ENCODE measurements around the gene SLC15A1.

SLC15A1 gene

GRCh38 chr13:98752467-98753290 lies at the start of gene SLC15A1:
Gene SLC15A1, minus strand, starts transcription at chr13:98752672. Its CDS starts 74 bp downstream, at chr13:98752598.
- TF ChIP-seq CTCF (conservative IDR thresholded peaks at IDR 0.05), result no peak
- H3K27ac ChIP-seq, result no peak within 1 kb of the TSS

DNA sequence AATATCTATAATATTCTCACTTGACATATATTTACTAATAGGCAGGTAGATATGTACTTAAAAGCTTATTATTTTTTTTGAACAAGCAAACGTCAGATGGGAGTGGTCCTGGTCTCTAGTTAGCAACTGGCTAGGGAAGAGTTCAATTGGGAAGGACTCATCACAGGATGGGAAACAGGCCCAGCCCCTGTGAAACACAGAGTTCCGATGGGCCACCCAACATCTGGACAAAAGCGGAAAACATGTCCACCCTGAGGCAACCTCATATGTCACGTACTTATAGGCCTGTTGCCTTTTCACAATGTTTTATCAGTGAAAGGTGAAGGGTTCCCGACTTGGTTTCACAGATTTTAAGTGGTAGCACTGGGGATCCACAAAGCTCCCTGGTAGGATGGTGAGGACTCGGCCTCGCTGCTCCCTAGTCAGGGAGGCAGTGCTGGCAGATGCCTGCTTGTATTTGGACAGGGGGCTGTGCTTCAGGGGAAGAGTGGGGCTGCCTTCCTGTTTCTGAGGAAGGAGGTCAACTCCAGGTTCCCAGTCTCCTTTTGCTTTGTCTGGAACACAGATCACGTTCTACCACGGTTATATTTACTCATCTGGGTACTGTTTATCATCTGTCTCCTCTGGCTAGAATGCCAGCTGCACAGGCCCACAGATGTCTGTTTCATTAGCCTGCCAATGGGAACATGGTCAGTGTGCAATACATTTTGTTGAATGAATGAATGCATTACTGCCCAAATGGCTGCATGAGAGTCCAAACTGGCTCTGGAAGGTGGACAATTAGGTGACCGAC lies 49.4 kb upstream of the SLC15A1 start:
- no peak for TF ChIP-seq ZFX (IDR thresholded peaks at IDR 0.05)
- TF ChIP-seq CTCF (conservative IDR thresholded peaks at IDR 0.05), result no peak
- no peak overlapping the region for H3K27ac ChIP-seq

GRCh38 chr13:98800078-98800477 lies 47.6 kb upstream of the SLC15A1 start:
- no peak for TF ChIP-seq CTCF (conservative IDR thresholded peaks at IDR 0.05)
- no peak for TF ChIP-seq ZFX (IDR thresholded peaks at IDR 0.05)
- H3K27ac ChIP-seq, result no peak overlapping the region

DNA sequence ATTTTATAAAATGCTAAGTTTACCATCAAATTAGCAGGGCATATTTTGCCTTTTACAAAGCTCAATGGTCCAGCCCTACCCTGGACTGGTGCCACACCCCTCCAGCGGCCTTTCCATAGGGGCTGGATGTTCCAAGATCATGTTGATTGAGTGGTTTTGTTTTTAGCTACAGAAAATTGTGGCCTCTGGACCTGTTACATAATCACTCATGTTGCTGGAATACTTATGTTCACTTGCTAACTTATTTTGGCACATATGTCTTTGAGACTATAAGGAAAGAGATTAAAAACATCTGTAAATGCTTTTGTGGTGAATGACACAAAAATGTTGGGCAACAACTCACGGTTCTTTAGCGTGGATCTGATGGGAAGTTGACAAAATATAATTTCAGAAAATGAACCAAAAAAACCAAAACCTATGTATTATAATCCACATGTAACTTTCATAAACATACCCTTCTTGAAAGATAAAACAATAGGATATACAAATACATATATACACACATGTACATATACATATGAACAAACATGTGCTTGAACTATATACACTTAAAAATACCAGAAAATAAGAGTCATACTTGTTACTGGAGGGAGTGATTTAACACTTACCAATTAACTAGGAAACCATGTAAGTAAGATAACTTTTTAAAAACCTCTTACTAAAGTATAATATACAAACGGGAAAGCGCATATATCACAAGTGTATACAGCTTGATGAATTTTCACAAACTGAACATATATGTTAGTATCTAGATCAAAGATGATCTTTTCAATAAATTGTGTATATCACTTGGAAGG lies 46.6 kb upstream of the SLC15A1 start:
- TF ChIP-seq ZFX (IDR thresholded peaks at IDR 0.05) (no peak), CTCF (conservative IDR thresholded peaks at IDR 0.05) (no peak)
- no peak overlapping the region for H3K27ac ChIP-seq

GRCh38 chr13:98797456-98797855 lies 45.0 kb upstream of the SLC15A1 start:
- TF ChIP-seq CTCF (conservative IDR thresholded peaks at IDR 0.05) (no peak), ZFX (IDR thresholded peaks at IDR 0.05) (no peak)
- H3K27ac ChIP-seq, result no peak overlapping the region

- no peak for TF ChIP-seq CTCF (conservative IDR thresholded peaks at IDR 0.05)
- TF ChIP-seq ZFX (IDR thresholded peaks at IDR 0.05), result no peak
- no peak overlapping the region for H3K27ac ChIP-seq
Observed at GRCh38 chr13:98796798-98797197, 44.3 kb upstream of the SLC15A1 start.
